Cardiac fibroblast (primary cell): ENCODE results near the gene UCN2.

Experiments used
- DNase-seq, 2 donors: peaks; one replicate each; pipeline versions ENCODE4 v3.0.0 to v3.0.0-alpha.2; 2010; ENCODE audit warnings: low read depth in 2 of 2
- H3K4me3 ChIP-seq, 2 donors: replicated peaks in 1 of 2; 1 replicate in 1 of 2; 2 replicates in 1 of 2; pipeline ENCODE4 v1.5.1; 2011; ENCODE audit warnings: low read depth in 2 of 2, low read length in 2 of 2, mild to moderate bottlenecking in 2 of 2, moderate library complexity in 1 of 2
- CTCF ChIP-seq: IDR thresholded peaks from one replicate; pipeline ENCODE4 v1.5.1; 2011; ENCODE audit warnings: low read depth, mild to moderate bottlenecking, low read length, inconsistent platforms

The UCN2 gene

GRCh38 chr3:48595526-48596121 lies 32.0 kb upstream of the UCN2 start:
- H3K4me3 ChIP-seq = peak overlapping the region in 1 of 2 donors; percentile 61
- DNase-seq = peak; percentile 59 to 97
- no peak for TF ChIP-seq CTCF

GRCh38 chr3:48595075-48595525 lies 31.5 kb upstream of the UCN2 start, which contains the start of gene COL7A1:
COL7A1 (minus strand) TSS chr3:48595329; CDS start chr3:48595159, 170 bp downstream.
- no peak for DNase-seq
- no peak for TF ChIP-seq CTCF
- H3K4me3 ChIP-seq = peak within 1 kb of the TSS; percentile 23 to 61

- DNase-seq = peak in 1 of 2 donors; percentile 36
- no peak for TF ChIP-seq CTCF
- peak overlapping the region; percentile 23 to 61 for H3K4me3 ChIP-seq
These were observed 31.0 kb upstream of the UCN2 start for GRCh38 chr3:48594417-48595049.

- peak overlapping the region in 1 of 2 donors; percentile 61 for H3K4me3 ChIP-seq
- no peak for DNase-seq
- TF ChIP-seq CTCF = no peak
These were observed 29.8 kb upstream of the UCN2 start for GRCh38 chr3:48593337-48593736.

GRCh38 chr3:48592519-48593087 lies 29.0 kb upstream of the UCN2 start:
- DNase-seq = peak in 1 of 2 donors; percentile 28
- peak overlapping the region in 1 of 2 donors; percentile 61 for H3K4me3 ChIP-seq
- no peak for TF ChIP-seq CTCF

- H3K4me3 ChIP-seq = no peak overlapping the region
- no peak for DNase-seq
- TF ChIP-seq CTCF = no peak
These were observed 28.4 kb upstream of the UCN2 start for GRCh38 chr3:48591886-48592518.
